PC-9 (cell line): ENCODE measurements around the gene HHLA2. TPM values are rescaled to one million over a fixed set of nuclear protein-coding genes. Genes with fewer than 3 reads are reported as not detected.
"Not testable (repeated sequence)": the region's sequence is repeated elsewhere in the genome, so short reads cannot be mapped to it uniquely, and the experiment has no call there.

Experiments used
- BruUV-seq: library from RNA; stranded (reverse); fragments of 400-500 nt; replicated peaks from 2 replicates; lab custom pipeline; 2021; lab: Mats Ljungman, UMichigan
- CTCF ChIA-PET: fragments of 300-600 bp; sonication (Branson Sonifier 250); formaldehyde crosslinking; loops from one replicate; lab custom pipeline; 2022; ENCODE audit warnings: antibody characterized with exemption; lab: Charles Lee
- POLR2A ChIA-PET: fragments of 300-600 bp; sonication (Branson Sonifier 250); formaldehyde crosslinking; loops from one replicate; lab custom pipeline; 2022; ENCODE audit warnings: antibody characterized with exemption; ENCODE audit not compliant: unreplicated experiment; lab: Charles Lee
- DNase-seq, 2 experiments: peaks; one replicate each; pipeline versions ENCODE4 v3.0.0 to v3.0.0-alpha.2; 2015 to 2022; ENCODE audit warnings: mixed read lengths in 1 of 2
- H2AFZ ChIP-seq: fragments of 200-600 bp; sonication (generic); 2 replicates; pipeline ENCODE4 v1.8.1; 2017; ENCODE audit warnings: antibody characterized with exemption
- H3F3A ChIP-seq: fragments of 200-600 bp; sonication (generic); 2 replicates; pipeline ENCODE4 v1.8.1; 2017; ENCODE audit warnings: antibody characterized with exemption, mild to moderate bottlenecking, low read depth; ENCODE audit not compliant: insufficient read depth
- H3K27ac ChIP-seq: fragments of 200-600 bp; sonication (generic); 2 replicates; pipeline ENCODE4 v1.6.1; 2016; ENCODE audit warnings: mixed run types
- H3K27me3 ChIP-seq: fragments of 200-600 bp; sonication (generic); 2 replicates; pipeline ENCODE4 v1.6.1; 2016; ENCODE audit warnings: low read depth, mixed run types; ENCODE audit not compliant: insufficient read depth
- H3K36me3 ChIP-seq: fragments of 200-600 bp; sonication (generic); 2 replicates; pipeline ENCODE4 v1.6.1; 2016; ENCODE audit warnings: low read depth, mixed run types
- H3K4me1 ChIP-seq: fragments of 200-600 bp; sonication (generic); replicated peaks from 2 replicates; pipeline ENCODE4 v1.6.1; 2016; ENCODE audit warnings: mixed run types; ENCODE audit not compliant: insufficient read depth
- H3K4me2 ChIP-seq: fragments of 200-600 bp; sonication (generic); 2 replicates; pipeline ENCODE4 v1.6.1; 2017; ENCODE audit warnings: mixed run types
- H3K4me3 ChIP-seq: fragments of 200-600 bp; sonication (generic); 2 replicates; pipeline ENCODE4 v1.6.1; 2016; ENCODE audit warnings: mixed run types
- H3K79me2 ChIP-seq: fragments of 200-600 bp; sonication (generic); 2 replicates; pipeline ENCODE4 v1.6.1; 2017; ENCODE audit warnings: low read depth, mixed run types
- H3K9me2 ChIP-seq: fragments of 200-600 bp; sonication (generic); 2 replicates; pipeline ENCODE4 v1.8.1; 2017; ENCODE audit warnings: mild to moderate bottlenecking; ENCODE audit not compliant: insufficient read depth
- H3K9me3 ChIP-seq: fragments of 200-600 bp; sonication (generic); 2 replicates; pipeline ENCODE4 v1.8.1; 2016; ENCODE audit warnings: low read depth; ENCODE audit not compliant: insufficient read depth
- H4K20me1 ChIP-seq: fragments of 200-600 bp; sonication (generic); 2 replicates; pipeline ENCODE4 v1.8.1; 2017; ENCODE audit not compliant: insufficient read depth
- CTCF ChIP-seq: fragments of 200-600 bp; sonication (generic); conservative IDR thresholded peaks from 2 replicates; pipeline ENCODE4 v1.6.1; 2017; ENCODE audit warnings: mixed run types, antibody characterized with exemption, mild to moderate bottlenecking, moderate library complexity
- EZH2 ChIP-seq: fragments of 200-600 bp; sonication (generic); IDR thresholded peaks from 2 replicates; pipeline ENCODE4 v1.8.0; 2017; ENCODE audit warnings: antibody characterized with exemption, low read depth
- intact Hi-C: fragments of 100-400 bp; cut with micrococcal nuclease; formaldehyde crosslinking; loops from one replicate; pipeline ENCODE4 v1.10.0; 2022; ENCODE audit not compliant: unreplicated experiment
- total RNA-seq: library from RNA; stranded (reverse); gene quantifications from 2 replicates; pipeline ENCODE4 v1.2.3, GENCODE V29; 2021

Gene HHLA2
- total RNA-seq, 1 experiment from 2014 or later = not detected

DNA sequence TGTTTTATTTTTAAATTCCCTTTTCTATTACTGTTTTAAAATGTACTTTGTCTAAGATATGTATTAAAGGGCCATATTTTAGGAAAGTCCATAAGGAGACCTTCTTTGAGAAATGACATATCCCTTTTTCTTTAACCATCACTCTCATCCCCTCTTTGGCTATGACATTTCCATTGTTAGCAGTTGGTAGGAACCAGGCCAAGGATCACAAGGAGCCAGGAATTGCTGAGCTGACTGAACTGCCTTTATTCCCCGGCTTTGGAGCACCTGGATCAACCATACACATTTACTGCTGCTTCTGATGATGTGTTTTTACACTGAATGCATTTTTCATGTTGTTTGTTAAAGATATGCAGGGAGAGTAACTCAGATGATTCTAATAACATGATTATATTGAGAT lies 79.7 kb downstream of the HHLA2 start:
- no peaks in the 10 kb centered on the region for H3K9me3 ChIP-seq
- no peaks in the 10 kb centered on the region for H3K9me2 ChIP-seq
- no TSS peak for BruUV-seq
- H3K36me3 ChIP-seq = no peaks in the 10 kb centered on the region
- no peak for TF ChIP-seq EZH2
- TF ChIP-seq CTCF = no peak
- CTCF ChIA-PET = no interaction called here
- H4K20me1 ChIP-seq = no peaks in the 10 kb centered on the region
- DNase-seq = no peak
- no peak overlapping the region for H3K27ac ChIP-seq
- no peaks in the 10 kb centered on the region for H3K27me3 ChIP-seq
- no peak overlapping the region for H3K4me2 ChIP-seq
- no peak overlapping the region for H2AFZ ChIP-seq
- POLR2A ChIA-PET = interaction anchor here (0.7 kb wide), 1 partner anchor 1134 kb away, joined by 5 read pairs; no protein-coding TSS in a partner anchor
- no peaks in the 10 kb centered on the region for H3K4me1 ChIP-seq
- H3F3A ChIP-seq = no peaks in the 10 kb centered on the region
- H3K79me2 ChIP-seq = no peaks in the 10 kb centered on the region
- intact Hi-C loops = no loop called here
- H3K4me3 ChIP-seq = no peak overlapping the region

GRCh38 chr3:108377384-108377783 lies 81.0 kb downstream of the HHLA2 start:
- CTCF ChIA-PET = no interaction called here
- H3K27ac ChIP-seq = no peak overlapping the region
- no peaks in the 10 kb centered on the region for H3K4me1 ChIP-seq
- H3K79me2 ChIP-seq = no peaks in the 10 kb centered on the region
- no peaks in the 10 kb centered on the region for H3K27me3 ChIP-seq
- no peak overlapping the region for H2AFZ ChIP-seq
- TF ChIP-seq EZH2 (no peak), CTCF (no peak)
- DNase-seq = no peak
- no peaks in the 10 kb centered on the region for H4K20me1 ChIP-seq
- H3K9me3 ChIP-seq = no peaks in the 10 kb centered on the region
- H3K4me2 ChIP-seq = no peak overlapping the region
- intact Hi-C loops = no loop called here
- no peak overlapping the region for H3K4me3 ChIP-seq
- H3F3A ChIP-seq = no peaks in the 10 kb centered on the region
- H3K9me2 ChIP-seq = no peaks in the 10 kb centered on the region
- POLR2A ChIA-PET = no interaction called here
- BruUV-seq = no TSS peak
- H3K36me3 ChIP-seq = no peaks in the 10 kb centered on the region

DNA sequence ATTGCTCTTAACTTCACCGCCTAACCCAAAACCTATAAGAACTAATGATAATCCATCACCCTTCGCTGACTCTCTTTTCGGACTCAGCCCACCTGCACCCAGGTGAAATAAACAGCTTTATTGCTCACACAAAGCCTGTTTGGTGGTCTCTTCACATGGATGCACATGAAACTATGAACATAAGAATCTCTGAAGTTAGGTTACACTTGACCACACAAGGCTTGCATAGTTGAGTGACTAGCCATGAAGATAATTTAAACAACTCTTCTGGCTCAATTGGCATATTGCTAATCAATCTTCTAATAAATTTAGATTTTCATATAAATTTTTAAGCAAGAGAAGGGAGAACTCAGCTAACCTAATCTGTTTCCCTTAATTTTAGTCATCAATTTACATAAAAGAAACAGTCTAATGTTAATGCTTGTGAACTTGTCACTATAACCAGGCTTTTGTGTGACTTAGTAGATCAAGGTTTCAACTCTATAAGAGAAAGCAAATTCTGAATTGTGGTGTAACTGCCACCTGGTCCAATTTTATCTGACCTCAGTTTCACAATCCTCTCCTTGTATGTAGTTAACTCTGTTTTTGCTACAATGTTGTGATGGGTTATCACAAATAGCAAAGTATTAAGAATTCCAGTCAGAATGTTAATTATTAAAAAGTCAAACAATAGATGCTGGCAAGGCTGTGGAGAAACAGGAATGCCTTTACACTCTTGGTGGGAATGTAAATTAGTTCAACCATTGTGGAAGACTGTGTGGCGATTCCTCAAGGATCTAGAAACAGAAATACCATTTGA lies 82.0 kb downstream of the HHLA2 start:
- H3K9me3 ChIP-seq = no peaks in the 10 kb centered on the region
- POLR2A ChIA-PET = no interaction called here
- CTCF ChIA-PET = no interaction called here
- no peaks in the 10 kb centered on the region for H3K79me2 ChIP-seq
- no peak overlapping the region for H3K4me2 ChIP-seq
- H3K9me2 ChIP-seq = no peaks in the 10 kb centered on the region
- H3K36me3 ChIP-seq = no peaks in the 10 kb centered on the region
- intact Hi-C loops = no loop called here
- BruUV-seq = no TSS peak
- H4K20me1 ChIP-seq = no peaks in the 10 kb centered on the region
- H3F3A ChIP-seq = no peaks in the 10 kb centered on the region
- no peak overlapping the region for H3K27ac ChIP-seq
- no peaks in the 10 kb centered on the region for H3K4me1 ChIP-seq
- no peaks in the 10 kb centered on the region for H3K27me3 ChIP-seq
- no peak overlapping the region for H3K4me3 ChIP-seq
- DNase-seq = no peak
- no peak overlapping the region for H2AFZ ChIP-seq
- TF ChIP-seq EZH2 = no peak
- TF ChIP-seq CTCF = no peak

DNA sequence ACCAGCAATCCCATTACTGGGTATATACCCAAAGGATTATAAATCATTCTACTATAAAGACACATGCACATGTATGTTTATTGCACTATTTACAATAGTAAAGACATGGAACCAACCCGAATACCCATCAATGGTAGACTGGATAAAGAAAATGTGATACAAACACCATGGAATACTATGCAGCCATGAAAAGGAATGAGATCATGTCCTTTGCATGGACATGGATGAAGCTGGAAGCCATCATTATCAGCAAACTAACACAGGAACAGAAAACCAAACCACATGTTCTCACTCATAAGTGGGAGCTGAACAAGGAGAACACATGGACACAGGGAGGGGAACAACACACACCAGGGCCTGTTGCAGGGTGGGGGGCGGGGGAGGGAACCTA lies 82.6 kb downstream of the HHLA2 start:
- intact Hi-C loops, H3K4me2 ChIP-seq, H2AFZ ChIP-seq, DNase-seq, H3K27me3 ChIP-seq, H3K4me1 ChIP-seq, H3F3A ChIP-seq, H3K36me3 ChIP-seq, H4K20me1 ChIP-seq, BruUV-seq, H3K79me2 ChIP-seq, H3K9me3 ChIP-seq, POLR2A ChIA-PET, H3K9me2 ChIP-seq, H3K27ac ChIP-seq, H3K4me3 ChIP-seq: not testable (repeated sequence)
- CTCF ChIA-PET = interaction anchor here (0.5 kb wide), 1 partner anchor 266 kb away, joined by 3 read pairs; no protein-coding TSS in a partner anchor
